HG03103 (cell line): ENCODE measurements around the gene P4HA1.
"Not testable (repeated sequence)": the region's sequence is repeated elsewhere in the genome, so short reads cannot be mapped to it uniquely, and the experiment has no call there.

Source experiments
- ATAC-seq: cut with Tn5 transposase; IDR thresholded peaks from one replicate; pipeline ENCODE4 v1.9.1; 2021; ENCODE audit warnings: low read depth; ENCODE audit not compliant: unreplicated experiment

P4HA1 gene

DNA sequence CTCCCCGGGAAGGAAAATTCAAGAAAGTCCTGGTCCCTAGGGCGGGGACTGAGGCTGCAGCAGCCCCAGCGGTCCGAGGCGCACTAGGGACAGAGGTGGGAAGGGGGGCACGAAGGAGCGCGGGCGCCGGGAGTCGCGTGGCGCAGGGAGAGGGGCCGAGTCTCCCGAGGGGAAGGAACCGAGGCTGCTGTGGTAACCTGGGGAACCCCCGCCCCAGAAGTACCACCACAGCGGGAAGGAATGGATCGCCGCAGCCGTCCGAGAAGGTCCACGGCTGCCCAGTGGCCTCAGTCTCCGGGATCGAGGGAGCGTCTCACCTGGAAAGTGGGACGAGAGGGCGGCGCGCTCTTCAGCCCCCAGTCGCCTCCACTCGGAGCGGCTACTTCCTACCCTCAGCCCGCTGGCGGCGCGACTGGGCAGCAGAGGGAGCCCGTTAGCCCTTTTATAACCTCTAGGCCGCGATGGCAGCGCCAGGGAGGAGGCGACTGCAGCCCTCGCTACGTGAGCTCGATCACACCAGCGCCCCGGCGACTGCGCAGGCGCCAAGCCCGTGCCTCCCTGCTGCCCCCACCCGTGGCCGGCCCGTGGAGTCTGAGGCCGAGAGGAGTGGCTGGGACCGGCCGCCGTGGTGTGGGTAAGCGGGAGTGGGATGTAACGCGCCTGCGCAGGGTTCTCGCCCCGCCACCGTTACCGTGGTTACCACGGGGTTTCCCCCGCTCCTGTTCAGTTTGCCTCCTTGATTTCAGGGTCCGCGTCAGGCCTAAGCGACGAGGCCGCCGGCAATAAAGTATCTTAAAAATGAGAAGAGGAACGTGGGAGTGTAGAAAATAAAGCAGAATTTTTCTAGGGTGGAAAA is at the start of gene P4HA1:
Gene P4HA1 (minus strand): TSS at position 418 of the 856 bp plus-strand sequence. CDS start 21,983 bp downstream, outside the sequence.
- ATAC-seq, result peak; percentile 89

GRCh38 chr10:73141603-73142002 is 44.9 kb upstream of the P4HA1 start:
- ATAC-seq, result no peak

- no peak for ATAC-seq
Observed at GRCh38 chr10:73139251-73139650, 42.6 kb upstream of the P4HA1 start.

DNA sequence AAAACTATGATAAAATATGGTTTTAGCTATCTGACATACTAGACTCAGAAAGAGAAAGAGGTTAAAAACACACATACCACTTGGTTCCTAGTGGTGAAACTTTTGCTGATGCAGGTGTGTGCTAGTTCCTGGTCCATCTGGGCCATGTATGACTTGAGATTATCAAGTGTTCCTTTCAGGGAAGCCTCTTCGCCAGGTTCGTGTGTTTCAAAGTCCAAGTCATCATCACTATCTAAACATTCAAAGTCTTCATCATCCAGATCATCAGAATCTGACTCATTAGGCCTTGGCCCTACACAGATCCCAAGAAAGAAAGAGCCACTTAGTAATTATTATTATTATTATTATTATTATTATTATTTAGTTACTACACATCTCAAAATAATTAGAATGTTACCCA is 40.0 kb upstream of the P4HA1 start:
- ATAC-seq, result no peak

GRCh38 chr10:73134727-73135126 is 38.1 kb upstream of the P4HA1 start:
- no peak for ATAC-seq

DNA sequence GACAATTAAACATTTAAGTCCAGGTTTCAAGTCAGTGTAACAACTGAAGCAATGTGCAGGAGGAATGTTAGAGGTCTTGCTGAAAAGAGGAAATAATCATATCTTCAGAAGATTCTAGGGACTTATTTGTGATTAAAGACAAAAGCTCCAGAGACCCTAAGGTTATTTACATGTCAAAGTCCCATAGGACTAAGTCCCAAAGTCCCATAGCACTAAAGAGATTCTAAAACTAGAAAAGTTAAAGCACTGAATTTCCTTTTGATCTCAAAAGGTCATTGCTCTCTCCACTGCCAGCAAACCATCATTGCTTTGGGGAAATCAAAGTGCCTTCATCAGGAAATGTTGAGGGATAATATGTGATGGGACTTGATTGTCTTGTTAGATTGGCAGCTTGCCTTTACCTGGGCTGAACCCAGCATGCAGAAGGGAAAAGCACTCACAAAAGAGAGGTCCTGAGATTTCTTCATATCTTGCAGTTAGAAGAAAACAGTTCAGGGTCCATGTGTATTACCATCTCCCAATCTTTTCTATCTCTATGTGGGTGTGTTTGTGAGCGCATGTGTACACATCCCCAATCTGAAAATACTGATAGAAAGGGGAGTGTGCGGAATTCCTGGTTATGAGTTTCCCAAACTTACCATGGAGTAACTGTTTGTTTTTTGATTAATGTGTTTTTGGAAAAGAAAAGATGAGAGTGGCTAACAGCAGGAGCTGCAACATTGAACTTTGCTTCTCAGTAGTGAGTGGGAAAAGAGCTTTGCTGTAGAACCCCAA is 35.4 kb upstream of the P4HA1 start:
- no peak for ATAC-seq

GRCh38 chr10:73131301-73131700 is 34.6 kb upstream of the P4HA1 start:
- ATAC-seq, result no peak

- no peak for ATAC-seq
Observed at GRCh38 chr10:73126343-73126742, 29.7 kb upstream of the P4HA1 start.

DNA sequence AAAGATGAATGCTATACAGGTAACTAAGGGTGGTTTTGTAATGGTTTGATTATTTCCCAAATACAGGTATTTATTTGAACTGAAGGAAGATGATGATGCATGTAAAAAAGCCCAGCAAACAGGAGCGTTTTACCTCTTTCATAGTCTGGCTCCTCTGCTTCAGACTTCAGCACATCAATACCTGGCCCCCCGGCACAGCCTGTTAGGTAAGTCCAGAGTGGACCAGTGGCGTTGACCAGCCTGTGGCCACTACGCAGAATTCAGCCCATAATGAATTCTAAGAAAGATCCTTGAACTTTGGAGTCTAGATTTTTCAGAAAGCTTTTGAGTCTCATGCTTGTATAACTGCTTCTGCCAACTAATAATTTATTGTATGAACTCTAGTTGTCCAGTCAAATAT is 23.3 kb upstream of the P4HA1 start:
- no peak for ATAC-seq

DNA sequence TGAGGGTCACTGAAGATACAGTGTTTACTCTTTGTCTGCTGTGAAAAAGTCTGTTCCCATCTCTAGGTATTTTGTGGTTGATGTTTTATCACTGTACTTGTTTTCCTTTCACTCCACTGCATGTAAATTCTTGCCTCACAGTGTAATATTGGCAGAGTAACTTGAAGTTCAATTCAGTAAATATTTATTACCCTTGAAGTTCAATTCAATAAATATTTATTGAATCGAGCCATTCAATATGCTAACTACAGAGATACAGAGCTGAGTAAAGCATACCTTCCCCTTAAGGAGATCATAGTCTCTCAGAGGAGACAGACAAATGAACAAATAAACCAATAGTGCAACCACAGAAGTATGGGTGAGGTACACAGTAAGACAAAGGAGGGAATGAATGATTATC is 22.8 kb upstream of the P4HA1 start:
- ATAC-seq, result no peak

GRCh38 chr10:73117976-73118743 is 21.5 kb upstream of the P4HA1 start:
- peak; percentile 69 for ATAC-seq

DNA sequence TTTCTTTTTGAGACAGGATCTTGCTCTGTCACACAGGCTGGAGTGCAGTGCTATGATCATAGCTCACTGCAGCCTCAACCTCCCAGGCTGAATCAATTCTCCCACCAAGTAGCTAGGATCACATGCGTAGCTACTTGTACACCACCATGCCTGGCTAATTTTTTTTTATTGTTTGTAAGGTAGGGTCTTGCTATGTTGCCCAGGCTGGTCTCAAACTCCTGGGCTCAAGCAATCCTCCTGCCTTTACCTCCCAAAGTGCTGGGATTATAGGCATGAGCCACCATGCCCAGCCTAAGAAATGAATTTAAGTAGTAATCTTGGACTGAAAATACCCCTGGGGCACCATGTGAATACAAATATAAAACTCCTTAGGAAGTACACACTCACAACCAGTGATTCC is 19.4 kb upstream of the P4HA1 start:
- no peak for ATAC-seq

DNA sequence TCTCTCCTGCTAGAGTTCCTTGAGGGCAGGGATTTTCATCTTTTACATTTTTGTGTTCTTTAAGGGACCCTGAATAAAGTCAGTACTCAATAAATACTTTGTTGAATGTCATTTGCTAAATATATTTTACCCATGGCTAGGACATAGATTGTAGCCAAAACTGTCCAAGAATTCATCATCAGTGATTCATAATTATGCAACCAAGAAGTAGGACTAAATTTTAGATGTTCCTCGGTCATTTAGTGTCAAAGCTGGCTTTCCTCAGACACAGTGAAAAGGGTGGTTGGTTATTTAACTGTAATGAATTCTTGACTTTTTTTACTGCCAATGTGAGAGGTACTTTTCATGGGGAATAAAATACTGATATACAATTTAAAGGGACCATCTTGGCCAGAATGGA is 16.9 kb upstream of the P4HA1 start:
- no peak for ATAC-seq

- not testable (repeated sequence) for ATAC-seq
Observed at GRCh38 chr10:73112032-73112431, 15.4 kb upstream of the P4HA1 start.

- ATAC-seq, result peak; percentile 55
Observed at GRCh38 chr10:73110345-73110849, 13.7 kb upstream of the P4HA1 start, which contains the start of gene NUDT13. Gene NUDT13 (plus strand): TSS chr10:73110455. CDS start chr10:73114366, 3,911 bp downstream.

DNA sequence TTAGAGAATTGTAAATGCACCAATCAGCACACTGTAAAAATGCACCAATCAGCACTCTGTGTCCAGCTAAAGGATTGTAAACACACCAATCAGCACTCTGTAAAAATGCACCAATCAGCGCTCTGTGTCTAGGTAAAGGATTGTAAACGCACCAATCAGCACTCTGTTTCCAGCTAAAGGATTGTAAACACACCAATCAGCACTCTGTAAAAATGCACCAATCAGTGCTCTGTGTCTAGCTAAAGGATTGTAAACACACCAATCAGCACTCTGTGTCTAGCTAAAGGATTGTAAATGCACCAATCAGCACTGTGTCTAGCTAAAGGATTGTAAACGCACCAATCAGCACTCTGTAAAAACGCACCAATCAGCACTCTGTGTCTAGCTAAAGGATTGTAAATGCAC is 12.6 kb upstream of the P4HA1 start:
- not testable (repeated sequence) for ATAC-seq

DNA sequence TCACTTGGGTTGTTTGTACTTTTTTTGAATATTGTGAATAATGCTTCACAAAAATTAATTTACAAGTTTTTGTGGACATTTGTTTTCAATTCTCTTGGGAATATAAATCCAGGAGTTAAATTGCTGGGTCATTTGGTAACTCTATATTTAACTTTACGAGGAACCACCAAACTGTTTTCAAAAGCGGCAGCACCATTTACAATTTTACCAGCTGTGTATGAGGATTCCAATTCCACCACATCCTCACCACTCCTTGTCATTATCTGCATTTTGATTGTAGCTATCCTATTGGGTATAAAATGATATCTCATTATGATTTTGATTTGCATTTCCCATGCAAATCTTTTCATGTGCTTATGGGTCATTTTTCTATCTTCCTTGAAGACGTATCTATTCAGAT is 9.6 kb upstream of the P4HA1 start:
- no peak for ATAC-seq

- no peak for ATAC-seq
Observed at GRCh38 chr10:73099141-73099540, 2.5 kb upstream of the P4HA1 start.

GRCh38 chr10:73097305-73097670 is 622 bp upstream of the P4HA1 start:
- no peak for ATAC-seq

DNA sequence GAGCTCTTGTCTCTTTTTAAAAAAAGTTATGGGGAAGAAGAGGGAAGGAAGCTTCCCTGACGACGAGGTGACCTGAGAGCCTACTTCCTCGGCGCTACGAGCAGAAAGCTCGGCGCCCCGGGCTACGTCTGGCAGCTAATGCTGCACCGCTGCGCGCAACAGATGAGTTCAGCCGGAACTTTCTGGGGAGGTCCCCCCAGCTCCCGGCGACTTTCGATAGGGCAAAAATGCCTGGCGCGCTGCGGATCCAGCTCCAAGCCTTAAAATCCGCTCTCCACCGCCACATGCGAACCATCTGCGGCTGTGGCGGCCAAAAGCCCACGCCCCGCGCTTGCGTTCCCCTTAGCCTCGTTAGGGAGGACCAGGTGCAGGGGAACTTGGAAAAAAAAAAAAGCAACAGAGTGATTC is 621 bp downstream of the P4HA1 start:
- ATAC-seq, result no peak
